ENCODE data around the gene PPWD1.

Gene PPWD1

DNA sequence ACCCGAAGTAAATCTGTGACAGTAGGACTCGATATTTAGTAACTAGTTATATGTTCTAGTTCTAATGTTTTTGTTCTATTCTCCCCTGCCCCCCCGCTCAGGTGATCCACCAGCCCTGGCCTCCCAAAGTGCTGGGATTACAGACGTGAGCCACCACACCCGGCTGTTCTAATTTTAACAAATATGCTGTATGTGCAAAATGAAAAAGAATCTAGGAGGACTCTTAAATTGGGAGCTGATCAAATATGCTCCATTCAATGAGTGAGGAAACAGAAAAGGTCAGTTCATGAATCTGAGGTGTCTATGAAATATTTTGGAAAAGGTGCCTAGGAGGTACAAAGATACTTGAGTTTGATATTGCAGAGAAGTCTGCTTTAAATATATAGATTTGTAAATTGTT, 17.0 kb upstream of the PPWD1 start:
- no peak overlapping the region for H3K4me3 ChIP-seq (ENCODE audit: control insufficient read depth, low read depth, low read length)
- TF ChIP-seq, protein P1, sequence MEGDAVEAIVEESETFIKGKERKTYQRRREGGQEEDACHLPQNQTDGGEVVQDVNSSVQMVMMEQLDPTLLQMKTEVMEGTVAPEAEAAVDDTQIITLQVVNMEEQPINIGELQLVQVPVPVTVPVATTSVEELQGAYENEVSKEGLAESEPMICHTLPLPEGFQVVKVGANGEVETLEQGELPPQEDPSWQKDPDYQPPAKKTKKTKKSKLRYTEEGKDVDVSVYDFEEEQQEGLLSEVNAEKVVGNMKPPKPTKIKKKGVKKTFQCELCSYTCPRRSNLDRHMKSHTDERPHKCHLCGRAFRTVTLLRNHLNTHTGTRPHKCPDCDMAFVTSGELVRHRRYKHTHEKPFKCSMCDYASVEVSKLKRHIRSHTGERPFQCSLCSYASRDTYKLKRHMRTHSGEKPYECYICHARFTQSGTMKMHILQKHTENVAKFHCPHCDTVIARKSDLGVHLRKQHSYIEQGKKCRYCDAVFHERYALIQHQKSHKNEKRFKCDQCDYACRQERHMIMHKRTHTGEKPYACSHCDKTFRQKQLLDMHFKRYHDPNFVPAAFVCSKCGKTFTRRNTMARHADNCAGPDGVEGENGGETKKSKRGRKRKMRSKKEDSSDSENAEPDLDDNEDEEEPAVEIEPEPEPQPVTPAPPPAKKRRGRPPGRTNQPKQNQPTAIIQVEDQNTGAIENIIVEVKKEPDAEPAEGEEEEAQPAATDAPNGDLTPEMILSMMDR (conservative IDR thresholded peaks at IDR 0.05; ENCODE audit: control insufficient read depth, insufficient read depth, low read depth, low read length), result no peak
- DNase-seq (ENCODE audit: low read depth), result no peak

- no peak for DNase-seq (ENCODE audit: low read depth)
- H3K4me3 ChIP-seq (ENCODE audit: control insufficient read depth, low read depth, low read length), result no peak overlapping the region
- TF ChIP-seq, protein P1 (conservative IDR thresholded peaks at IDR 0.05; ENCODE audit: control insufficient read depth, insufficient read depth, low read depth, low read length), result no peak
Measured at GRCh38 chr5:65548281-65548680, 14.8 kb upstream of the PPWD1 start.

DNA sequence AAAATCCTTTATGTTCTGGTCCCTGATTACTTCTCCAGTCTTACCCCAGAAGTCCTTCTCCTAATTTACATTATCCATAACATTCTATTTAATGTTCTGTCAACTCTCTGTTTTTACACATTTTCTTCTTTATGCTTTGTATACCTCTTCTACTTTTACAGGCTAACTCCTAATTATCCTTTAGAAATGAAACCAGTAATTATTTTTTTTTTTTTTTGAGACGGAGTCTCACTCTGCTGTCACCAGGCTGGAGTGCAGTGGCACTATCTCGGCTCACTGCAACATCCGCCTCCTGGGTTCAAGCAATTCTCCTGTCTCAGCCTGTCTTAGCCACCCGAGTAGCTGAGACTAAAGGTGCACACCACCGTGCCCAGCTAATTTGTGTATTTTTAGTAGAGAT, 9.2 kb upstream of the PPWD1 start:
- no peak for DNase-seq (ENCODE audit: low read depth)
- no peak overlapping the region for H3K4me3 ChIP-seq (ENCODE audit: control insufficient read depth, low read depth, low read length)
- TF ChIP-seq, protein P1 (conservative IDR thresholded peaks at IDR 0.05; ENCODE audit: control insufficient read depth, insufficient read depth, low read depth, low read length), result no peak

- TF ChIP-seq, protein P1 (conservative IDR thresholded peaks at IDR 0.05; ENCODE audit: control insufficient read depth, insufficient read depth, low read depth, low read length), result no peak
- peak; percentile 11 for DNase-seq (ENCODE audit: low read depth)
- H3K4me3 ChIP-seq (ENCODE audit: control insufficient read depth, low read depth, low read length), result no peak overlapping the region
Measured at GRCh38 chr5:65555287-65555686, 7.8 kb upstream of the PPWD1 start.

- no peak overlapping the region for H3K4me3 ChIP-seq (ENCODE audit: control insufficient read depth, low read depth, low read length)
- DNase-seq (ENCODE audit: low read depth), result no peak
- TF ChIP-seq, protein P1 (conservative IDR thresholded peaks at IDR 0.05; ENCODE audit: control insufficient read depth, insufficient read depth, low read depth, low read length), result no peak
Measured at GRCh38 chr5:65556181-65556580, 6.9 kb upstream of the PPWD1 start.

GRCh38 chr5:65556718-65557117, 6.4 kb upstream of the PPWD1 start:
- TF ChIP-seq, protein P1 (conservative IDR thresholded peaks at IDR 0.05; ENCODE audit: control insufficient read depth, insufficient read depth, low read depth, low read length), result no peak
- H3K4me3 ChIP-seq (ENCODE audit: control insufficient read depth, low read depth, low read length), result no peak overlapping the region
- DNase-seq (ENCODE audit: low read depth), result no peak

DNA sequence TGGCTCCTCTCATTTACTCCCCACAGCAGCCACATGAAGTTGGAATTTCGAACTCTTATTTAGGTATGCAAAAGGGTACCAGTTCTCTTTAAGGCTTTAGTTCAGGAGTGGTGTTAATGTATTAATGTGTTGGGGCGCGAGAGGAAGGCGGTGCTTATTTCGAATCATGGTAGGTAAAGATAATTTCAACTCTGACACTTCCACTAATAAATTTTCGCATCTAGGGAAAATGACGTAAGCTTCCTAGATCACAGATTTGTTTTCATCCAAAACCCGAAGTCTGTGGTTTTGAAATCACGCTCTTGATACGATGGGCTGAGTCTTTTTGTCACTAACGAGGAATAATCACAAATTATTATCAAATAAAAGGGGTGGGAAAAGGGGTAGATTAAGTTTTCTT, 681 bp downstream of the PPWD1 start:
- DNase-seq (ENCODE audit: low read depth), result peak; percentile 23
- H3K4me3 ChIP-seq (ENCODE audit: control insufficient read depth, low read depth, low read length), result peak overlapping the region; percentile 98
- TF ChIP-seq, protein P1 (conservative IDR thresholded peaks at IDR 0.05; ENCODE audit: control insufficient read depth, insufficient read depth, low read depth, low read length), result no peak

Measured in fibroblast of mammary gland (primary cell).